ENCODE data around the gene TNK2. TPM values are rescaled to one million over a fixed set of nuclear protein-coding genes. Genes with fewer than 3 reads are reported as not detected.
A peak's percentile ranks its signal among the peaks of the same experiment; 100 is the strongest.

TNK2 gene
- total and polyA plus RNA-seq, 2 of the 13 experiments (the other 11 are each of a cell fraction or from before 2014, with no cell fraction given): 4.6 to 5.8 TPM

DNA sequence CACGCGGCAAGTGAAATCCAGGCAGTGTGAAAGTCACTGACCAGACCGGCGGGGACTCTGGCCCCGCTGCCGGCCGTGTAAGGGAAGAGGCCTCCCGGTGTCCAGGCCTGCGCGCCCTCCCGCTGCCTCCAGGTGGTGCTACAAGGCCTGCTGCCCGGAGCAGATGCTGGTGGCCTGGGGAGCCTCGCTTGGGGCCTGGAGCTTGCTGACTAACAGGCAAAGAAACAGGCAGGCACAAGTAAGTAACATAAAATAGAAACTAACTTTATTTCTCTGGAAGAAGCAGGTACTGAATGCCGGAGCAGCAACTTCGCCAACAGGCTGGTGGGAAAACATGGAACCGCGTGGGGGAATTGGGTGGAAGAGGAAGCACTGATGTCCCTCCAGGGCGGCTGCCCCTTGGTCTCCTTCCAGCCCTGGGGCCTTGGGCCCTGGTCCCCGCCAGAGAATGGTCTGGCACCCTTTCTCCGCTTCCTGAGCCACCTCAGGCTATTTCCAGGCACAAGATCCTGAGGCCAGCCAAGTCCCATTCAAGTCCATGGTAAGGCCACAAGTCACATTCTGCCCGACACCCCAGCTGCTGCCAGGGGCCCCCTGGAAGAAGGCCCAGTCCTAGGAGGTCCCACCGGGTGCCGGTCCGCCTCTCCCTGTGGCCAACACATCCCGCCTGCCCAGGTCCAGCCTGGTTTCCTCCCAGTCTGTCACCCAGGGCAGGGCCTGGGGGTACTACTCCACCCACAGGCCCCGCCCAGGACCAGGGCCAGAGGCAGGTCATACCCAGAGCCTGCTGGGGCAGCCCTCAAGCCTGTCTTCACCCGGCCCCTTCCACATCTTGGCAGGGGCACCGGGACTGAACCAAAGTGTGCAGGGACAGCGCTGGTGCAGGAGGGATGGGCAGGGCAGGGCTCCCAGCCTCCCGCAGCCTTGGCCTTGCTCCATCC lies 45.0 kb downstream of the TNK2 start (continued):
- TF ChIP-seq, protein P1, sequence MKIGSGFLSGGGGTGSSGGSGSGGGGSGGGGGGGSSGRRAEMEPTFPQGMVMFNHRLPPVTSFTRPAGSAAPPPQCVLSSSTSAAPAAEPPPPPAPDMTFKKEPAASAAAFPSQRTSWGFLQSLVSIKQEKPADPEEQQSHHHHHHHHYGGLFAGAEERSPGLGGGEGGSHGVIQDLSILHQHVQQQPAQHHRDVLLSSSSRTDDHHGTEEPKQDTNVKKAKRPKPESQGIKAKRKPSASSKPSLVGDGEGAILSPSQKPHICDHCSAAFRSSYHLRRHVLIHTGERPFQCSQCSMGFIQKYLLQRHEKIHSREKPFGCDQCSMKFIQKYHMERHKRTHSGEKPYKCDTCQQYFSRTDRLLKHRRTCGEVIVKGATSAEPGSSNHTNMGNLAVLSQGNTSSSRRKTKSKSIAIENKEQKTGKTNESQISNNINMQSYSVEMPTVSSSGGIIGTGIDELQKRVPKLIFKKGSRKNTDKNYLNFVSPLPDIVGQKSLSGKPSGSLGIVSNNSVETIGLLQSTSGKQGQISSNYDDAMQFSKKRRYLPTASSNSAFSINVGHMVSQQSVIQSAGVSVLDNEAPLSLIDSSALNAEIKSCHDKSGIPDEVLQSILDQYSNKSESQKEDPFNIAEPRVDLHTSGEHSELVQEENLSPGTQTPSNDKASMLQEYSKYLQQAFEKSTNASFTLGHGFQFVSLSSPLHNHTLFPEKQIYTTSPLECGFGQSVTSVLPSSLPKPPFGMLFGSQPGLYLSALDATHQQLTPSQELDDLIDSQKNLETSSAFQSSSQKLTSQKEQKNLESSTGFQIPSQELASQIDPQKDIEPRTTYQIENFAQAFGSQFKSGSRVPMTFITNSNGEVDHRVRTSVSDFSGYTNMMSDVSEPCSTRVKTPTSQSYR (CRISPR knock-in tag; IDR thresholded peaks at IDR 0.05; ENCODE audit: borderline replicate concordance): no peak
- TF ChIP-seq RFXAP (CRISPR knock-in tag; IDR thresholded peaks at IDR 0.05; ENCODE audit: borderline replicate concordance) (no peak), RBFOX2 (IDR thresholded peaks at IDR 0.05; ENCODE audit: low read depth, low read length) (no peak), SP1 (IDR thresholded peaks at IDR 0.05) (no peak), SP1 (CRISPR knock-in tag; IDR thresholded peaks at IDR 0.05) (no peak), CREB1 (IDR thresholded peaks at IDR 0.05) (no peak), CREB1 (CRISPR knock-in tag; IDR thresholded peaks at IDR 0.05) (no peak), RFX3 (CRISPR knock-in tag; IDR thresholded peaks at IDR 0.05) (no peak), ZNF883 (CRISPR knock-in tag; IDR thresholded peaks at IDR 0.05; ENCODE audit: not compliant biosample characterization) (no peak), ZNF232 (CRISPR knock-in tag; IDR thresholded peaks at IDR 0.05; ENCODE audit: borderline replicate concordance) (no peak), ZNF577 (CRISPR knock-in tag; IDR thresholded peaks at IDR 0.05; ENCODE audit: borderline replicate concordance, low read depth) (no peak), PCBP1 (IDR thresholded peaks at IDR 0.05; ENCODE audit: borderline replicate concordance, low read depth, low read length) (no peak), NFKBIZ (CRISPR knock-in tag; IDR thresholded peaks at IDR 0.05) (no peak), ZFY (CRISPR knock-in tag; IDR thresholded peaks at IDR 0.05) (peak; percentile 50; the same call in 1 of the 2 replicates), FOXK2 (IDR thresholded peaks at IDR 0.05) (no peak), NFE2L1 (CRISPR knock-in tag; IDR thresholded peaks at IDR 0.05; ENCODE audit: borderline replicate concordance) (no peak), ZFYVE20 (CRISPR knock-in tag; IDR thresholded peaks at IDR 0.05; ENCODE audit: borderline replicate concordance, low read depth) (no peak), CENPX (CRISPR knock-in tag; IDR thresholded peaks at IDR 0.05) (no peak), CBFB (CRISPR knock-in tag; IDR thresholded peaks at IDR 0.05) (no peak), SNAPC2 (CRISPR knock-in tag; IDR thresholded peaks at IDR 0.05) (no peak), KAT2B (IDR thresholded peaks at IDR 0.05; ENCODE audit: borderline replicate concordance, low read depth, low read length) (no peak)
- TF ChIP-seq, protein P2, sequence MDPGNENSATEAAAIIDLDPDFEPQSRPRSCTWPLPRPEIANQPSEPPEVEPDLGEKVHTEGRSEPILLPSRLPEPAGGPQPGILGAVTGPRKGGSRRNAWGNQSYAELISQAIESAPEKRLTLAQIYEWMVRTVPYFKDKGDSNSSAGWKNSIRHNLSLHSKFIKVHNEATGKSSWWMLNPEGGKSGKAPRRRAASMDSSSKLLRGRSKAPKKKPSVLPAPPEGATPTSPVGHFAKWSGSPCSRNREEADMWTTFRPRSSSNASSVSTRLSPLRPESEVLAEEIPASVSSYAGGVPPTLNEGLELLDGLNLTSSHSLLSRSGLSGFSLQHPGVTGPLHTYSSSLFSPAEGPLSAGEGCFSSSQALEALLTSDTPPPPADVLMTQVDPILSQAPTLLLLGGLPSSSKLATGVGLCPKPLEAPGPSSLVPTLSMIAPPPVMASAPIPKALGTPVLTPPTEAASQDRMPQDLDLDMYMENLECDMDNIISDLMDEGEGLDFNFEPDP (CRISPR knock-in tag; conservative IDR thresholded peaks at IDR 0.05): no peak
- TF ChIP-seq, protein P3, sequence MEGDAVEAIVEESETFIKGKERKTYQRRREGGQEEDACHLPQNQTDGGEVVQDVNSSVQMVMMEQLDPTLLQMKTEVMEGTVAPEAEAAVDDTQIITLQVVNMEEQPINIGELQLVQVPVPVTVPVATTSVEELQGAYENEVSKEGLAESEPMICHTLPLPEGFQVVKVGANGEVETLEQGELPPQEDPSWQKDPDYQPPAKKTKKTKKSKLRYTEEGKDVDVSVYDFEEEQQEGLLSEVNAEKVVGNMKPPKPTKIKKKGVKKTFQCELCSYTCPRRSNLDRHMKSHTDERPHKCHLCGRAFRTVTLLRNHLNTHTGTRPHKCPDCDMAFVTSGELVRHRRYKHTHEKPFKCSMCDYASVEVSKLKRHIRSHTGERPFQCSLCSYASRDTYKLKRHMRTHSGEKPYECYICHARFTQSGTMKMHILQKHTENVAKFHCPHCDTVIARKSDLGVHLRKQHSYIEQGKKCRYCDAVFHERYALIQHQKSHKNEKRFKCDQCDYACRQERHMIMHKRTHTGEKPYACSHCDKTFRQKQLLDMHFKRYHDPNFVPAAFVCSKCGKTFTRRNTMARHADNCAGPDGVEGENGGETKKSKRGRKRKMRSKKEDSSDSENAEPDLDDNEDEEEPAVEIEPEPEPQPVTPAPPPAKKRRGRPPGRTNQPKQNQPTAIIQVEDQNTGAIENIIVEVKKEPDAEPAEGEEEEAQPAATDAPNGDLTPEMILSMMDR (CRISPR knock-in tag; IDR thresholded peaks at IDR 0.05): peak; percentile 97
- TF ChIP-seq, protein P4, sequence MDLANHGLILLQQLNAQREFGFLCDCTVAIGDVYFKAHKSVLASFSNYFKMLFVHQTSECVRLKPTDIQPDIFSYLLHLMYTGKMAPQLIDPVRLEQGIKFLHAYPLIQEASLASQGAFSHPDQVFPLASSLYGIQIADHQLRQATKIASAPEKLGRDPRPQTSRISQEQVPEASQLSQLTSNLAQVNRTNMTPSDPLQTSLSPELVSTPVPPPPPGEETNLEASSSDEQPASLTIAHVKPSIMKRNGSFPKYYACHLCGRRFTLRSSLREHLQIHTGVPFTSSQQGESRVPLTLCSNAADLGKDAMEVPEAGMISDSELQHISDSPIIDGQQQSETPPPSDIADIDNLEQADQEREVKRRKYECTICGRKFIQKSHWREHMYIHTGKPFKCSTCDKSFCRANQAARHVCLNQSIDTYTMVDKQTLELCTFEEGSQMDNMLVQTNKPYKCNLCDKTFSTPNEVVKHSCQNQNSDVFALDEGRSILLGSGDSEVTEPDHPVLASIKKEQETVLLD (CRISPR knock-in tag; IDR thresholded peaks at IDR 0.05; ENCODE audit: low read depth): no peak
